IMR-90 (cell line): ENCODE measurements around the gene ABCB9. TPM values are rescaled to one million over a fixed set of nuclear protein-coding genes. Genes with fewer than 3 reads are reported as not detected.

Experiments used
- ATAC-seq: fragments of 200-7000 bp; cut with Tn5 transposase; 2 replicates; pipeline ENCODE4 v1.9.1; 2020; ENCODE audit warnings: low read depth, mild to moderate bottlenecking, moderate library complexity
- BruUV-seq: library from RNA; stranded (reverse); fragments of 400-500 nt; replicated peaks from 2 replicates; lab custom pipeline; 2021; lab: Mats Ljungman, UMichigan
- CTCF ChIA-PET: fragments of 300-600 bp; formaldehyde crosslinking; extraction: SDS; loops from one replicate; lab custom pipeline; 2021; ENCODE audit warnings: antibody characterized with exemption; lab: Yijun Ruan, JAX
- POLR2A ChIA-PET: fragments of 300-600 bp; sonication (Branson Sonifier 250); formaldehyde crosslinking; loops from one replicate; lab custom pipeline; 2022; ENCODE audit warnings: antibody characterized with exemption; ENCODE audit not compliant: unreplicated experiment; lab: Charles Lee
- DNase-seq: peaks from one replicate; pipeline ENCODE4 v3.0.0; 2013
- H2AFZ ChIP-seq: replicated peaks from 2 replicates; pipeline ENCODE3; 2013; ENCODE audit warnings: low read length, mild to moderate bottlenecking; ENCODE audit not compliant: poor library complexity
- H2AK5ac ChIP-seq: 2 replicates; pipeline ENCODE4 v1.6.1; 2013; ENCODE audit warnings: low read depth, low read length, inconsistent platforms
- H2AK9ac ChIP-seq: replicated peaks from 2 replicates; pipeline ENCODE3; 2013; ENCODE audit warnings: mild to moderate bottlenecking, low read depth, low read length, moderate library complexity; ENCODE audit not compliant: poor library complexity
- H2BK120ac ChIP-seq: 2 replicates; pipeline ENCODE4 v1.6.1; 2013; ENCODE audit warnings: low read depth, low read length, inconsistent platforms
- H2BK15ac ChIP-seq: 3 replicates; pipeline ENCODE4 v1.6.1; 2013; ENCODE audit warnings: low read depth, low read length, inconsistent platforms
- H2BK20ac ChIP-seq: 2 replicates; pipeline ENCODE4 v1.6.1; 2013; ENCODE audit warnings: low read depth, mild to moderate bottlenecking, inconsistent platforms, low read length, moderate library complexity
- H2BK5ac ChIP-seq: 2 replicates; pipeline ENCODE4 v1.6.1; 2013; ENCODE audit warnings: mild to moderate bottlenecking, low read depth, low read length, inconsistent platforms; ENCODE audit not compliant: poor library complexity, severe bottlenecking
- H3K14ac ChIP-seq: replicated peaks from 2 replicates; pipeline ENCODE4 v1.6.1; 2013; ENCODE audit warnings: low read depth, low read length, inconsistent platforms
- H3K18ac ChIP-seq: 2 replicates; pipeline ENCODE4 v1.6.1; 2013; ENCODE audit warnings: low read depth, low read length, control low read depth
- H3K23ac ChIP-seq: 2 replicates; pipeline ENCODE4 v1.6.1; 2013; ENCODE audit warnings: low read depth, low read length, inconsistent platforms
- H3K27ac ChIP-seq: 2 replicates; pipeline ENCODE4 v1.5.1; 2013; ENCODE audit warnings: mild to moderate bottlenecking, control low read depth, low read length; ENCODE audit not compliant: insufficient read depth
- H3K27me3 ChIP-seq: 2 replicates; pipeline ENCODE4 v1.6.1; 2013; ENCODE audit warnings: low read length; ENCODE audit not compliant: control insufficient read depth, insufficient read depth
- H3K36me3 ChIP-seq: 2 replicates; pipeline ENCODE4 v1.6.1; 2013; ENCODE audit warnings: low read length, mixed read lengths; ENCODE audit not compliant: control insufficient read depth, insufficient read depth
- H3K4ac ChIP-seq: 2 replicates; pipeline ENCODE4 v1.6.1; 2013; ENCODE audit warnings: low read depth, low read length, inconsistent platforms
- H3K4me1 ChIP-seq: 2 replicates; pipeline ENCODE4 v1.6.1; 2013; ENCODE audit warnings: low read length, mixed read lengths; ENCODE audit not compliant: control insufficient read depth, insufficient read depth
- H3K4me2 ChIP-seq: 2 replicates; pipeline ENCODE4 v1.6.1; 2013; ENCODE audit warnings: low read depth, mild to moderate bottlenecking, control low read depth, low read length, moderate library complexity
- H3K4me3 ChIP-seq: 2 replicates; pipeline ENCODE4 v1.5.1; 2013; ENCODE audit warnings: low read depth, mild to moderate bottlenecking, control low read depth, low read length, moderate library complexity; ENCODE audit not compliant: insufficient read depth
- H3K56ac ChIP-seq: 2 replicates; pipeline ENCODE4 v1.6.1; 2013; ENCODE audit warnings: low read length, inconsistent platforms; ENCODE audit not compliant: insufficient read depth; ENCODE audit errors: extremely low read depth
- H3K79me1 ChIP-seq, 2 experiments: 2 replicates each; pipeline ENCODE4 v1.6.1; 2013; ENCODE audit warnings: low read length in 2 of 2, inconsistent platforms in 1 of 2, low read depth in 1 of 2
- H3K9ac ChIP-seq: 2 replicates; pipeline ENCODE4 v1.6.1; 2013; ENCODE audit warnings: low read depth, low read length, control low read depth
- H3K9me1 ChIP-seq: 2 replicates; pipeline ENCODE4 v1.6.1; 2013; ENCODE audit warnings: low read length, inconsistent platforms; ENCODE audit not compliant: insufficient read depth
- H3K9me3 ChIP-seq: 2 replicates; pipeline ENCODE4 v1.6.1; 2013; ENCODE audit warnings: low read length; ENCODE audit not compliant: control insufficient read depth, insufficient read depth
- H4K20me1 ChIP-seq: 2 replicates; pipeline ENCODE4 v1.6.1; 2013; ENCODE audit warnings: low read length, inconsistent platforms; ENCODE audit not compliant: insufficient read depth
- H4K5ac ChIP-seq: 2 replicates; pipeline ENCODE4 v1.6.1; 2013; ENCODE audit warnings: mild to moderate bottlenecking, low read depth, low read length, control low read depth
- H4K8ac ChIP-seq, 2 experiments: 2 replicates each; pipeline ENCODE4 v1.6.1; 2013; ENCODE audit warnings: low read depth in 2 of 2, low read length in 2 of 2, control low read depth in 1 of 2, inconsistent platforms in 1 of 2
- H4K91ac ChIP-seq: 2 replicates; pipeline ENCODE4 v1.6.1; 2013; ENCODE audit warnings: low read depth, low read length, inconsistent platforms; ENCODE audit not compliant: insufficient read depth
- BHLHE40 ChIP-seq: fragments of 150-350 bp; IDR thresholded peaks from 2 replicates; pipeline ENCODE4 v1.6.1; 2016; ENCODE audit warnings: mild to moderate bottlenecking, low read depth, low read length
- CEBPB ChIP-seq: IDR thresholded peaks from 2 replicates; pipeline ENCODE4 v1.6.1; 2012; ENCODE audit warnings: low read depth, low read length, improper control_type of control experiment
- CHD1 ChIP-seq: IDR thresholded peaks from 2 replicates; pipeline ENCODE4 v1.6.1; 2012; ENCODE audit warnings: low read depth, low read length, improper control_type of control experiment
- CTCF ChIP-seq: conservative IDR thresholded peaks from 2 replicates; pipeline ENCODE4 v1.5.1; 2012; ENCODE audit warnings: mild to moderate bottlenecking, low read depth, low read length, improper control_type of control experiment
- ELK1 ChIP-seq: fragments of 150-350 bp; IDR thresholded peaks from 2 replicates; pipeline ENCODE4 v1.6.1; 2016; ENCODE audit warnings: low read depth, mild to moderate bottlenecking, low read length, moderate library complexity, borderline replicate concordance
- FOS ChIP-seq: fragments of 150-350 bp; IDR thresholded peaks from 2 replicates; pipeline ENCODE4 v1.6.1; 2016; ENCODE audit warnings: low read depth, low read length
- MAFK ChIP-seq: IDR thresholded peaks from 2 replicates; pipeline ENCODE4 v1.6.1; 2012; ENCODE audit warnings: low read depth, low read length, improper control_type of control experiment
- MAZ ChIP-seq: IDR thresholded peaks from 2 replicates; pipeline ENCODE4 v1.6.1; 2012; ENCODE audit warnings: low read depth, mild to moderate bottlenecking, low read length, improper control_type of control experiment, moderate library complexity, borderline replicate concordance
- MXI1 ChIP-seq: IDR thresholded peaks from 2 replicates; pipeline ENCODE4 v1.6.1; 2012; ENCODE audit warnings: low read depth, mild to moderate bottlenecking, low read length, moderate library complexity, borderline replicate concordance
- NFE2L2 ChIP-seq: fragments of 150-350 bp; IDR thresholded peaks from 2 replicates; pipeline ENCODE4 v1.6.1; 2016; ENCODE audit warnings: low read depth, mild to moderate bottlenecking, low read length
- POLR2A ChIP-seq: IDR thresholded peaks from 2 replicates; pipeline ENCODE4 v1.6.1; 2012; ENCODE audit warnings: mild to moderate bottlenecking, low read depth, low read length
- RAD21 ChIP-seq: IDR thresholded peaks from 2 replicates; pipeline ENCODE4 v1.6.1; 2012; ENCODE audit warnings: low read length, improper control_type of control experiment
- RCOR1 ChIP-seq: IDR thresholded peaks from 2 replicates; pipeline ENCODE4 v1.6.1; 2012; ENCODE audit warnings: mild to moderate bottlenecking, low read length, improper control_type of control experiment; ENCODE audit not compliant: insufficient replicate concordance
- RFX5 ChIP-seq: IDR thresholded peaks from 2 replicates; pipeline ENCODE4 v1.8.0; 2012; ENCODE audit warnings: low read depth, mild to moderate bottlenecking, low read length, moderate library complexity
- SMC3 ChIP-seq: fragments of 150-350 bp; IDR thresholded peaks from 2 replicates; pipeline ENCODE4 v1.6.1; 2016; ENCODE audit warnings: low read depth, mild to moderate bottlenecking, antibody characterized with exemption, low read length, moderate library complexity
- USF2 ChIP-seq: fragments of 150-350 bp; IDR thresholded peaks from 2 replicates; pipeline ENCODE4 v1.6.1; 2017; ENCODE audit warnings: mild to moderate bottlenecking, antibody characterized with exemption, low read length, low read depth
- WGBS, 2 experiments: methylation state at CpG; one replicate each; pipeline versions ENCODE4 v1.1.5 to v1.1.7; 2013; ENCODE audit warnings: missing lambda C conversion rate in 2 of 2; ENCODE audit not compliant: insufficient read length in 1 of 2; ENCODE audit errors: extremely low coverage in 2 of 2; 5-methylcytosine and 5-hydroxymethylcytosine counted together
- dilution Hi-C: fragments of 300-500 bp; cut with HindIII; formaldehyde crosslinking; loops from one replicate; pipeline ENCODE4 v1.14.3; 2018; ENCODE audit warnings: low sequenced_read_pairs; ENCODE audit not compliant: unreplicated experiment
- in situ Hi-C: fragments of 300-500 bp; cut with MboI; formaldehyde crosslinking; loops from 3 replicates; pipeline ENCODE4 v1.14.3; 2019; ENCODE audit warnings: low sequenced_read_pairs, inconsistent platforms, mixed read lengths
- intact Hi-C: fragments of 100-400 bp; cut with micrococcal nuclease; formaldehyde crosslinking; loops from 2 replicates; pipeline ENCODE4 v1.10.0; 2022
- polyA plus RNA-seq, 3 experiments: library from polyadenylated mRNA; depleted of rRNA; stranded (reverse); fragments of >200 nt; gene quantifications; 2 replicates each; pipeline ENCODE4 v1.2.3, GENCODE V29; 2012; ENCODE audit warnings: low replicate concordance in 1 of 3
- total RNA-seq: library from RNA; depleted of rRNA; stranded (reverse); fragments of >200 nt; gene quantifications from 2 replicates; pipeline ENCODE4 v1.2.3, GENCODE V29; 2012

The ABCB9 gene
- total and polyA plus RNA-seq, 2 of the 4 experiments (the other 2 are of a cell fraction), result 5.6 to 8.3 TPM

- no peak overlapping the region for H2BK20ac ChIP-seq
- no peaks in the 10 kb centered on the region for H3K9me1 ChIP-seq
- no peak overlapping the region for H2BK15ac ChIP-seq
- no peak overlapping the region for H2BK5ac ChIP-seq
- no peak overlapping the region for H3K14ac ChIP-seq
- H2AK9ac ChIP-seq, result no peak overlapping the region
- H3K9me3 ChIP-seq, result no peaks in the 10 kb centered on the region
- dilution Hi-C loops (no loop called here), intact Hi-C loops (no loop called here), in situ Hi-C loops (no loop called here)
- H2BK120ac ChIP-seq, result no peak overlapping the region
- no peak overlapping the region for H2AK5ac ChIP-seq
- no peak overlapping the region for H2AFZ ChIP-seq
- H3K36me3 ChIP-seq, result peaks cover 2% of the 10 kb centered on the region
- TF ChIP-seq BHLHE40 (no peak), MXI1 (no peak), MAZ (no peak), POLR2A (no peak), CHD1 (no peak), FOS (no peak), RFX5 (no peak), MAFK (no peak), CTCF (no peak), RCOR1 (no peak), NFE2L2 (no peak), SMC3 (no peak), CEBPB (no peak), RAD21 (no peak), USF2 (no peak), ELK1 (no peak)
- no CpG with 5 or more reads among the region's 14 CpGs for WGBS, 2 experiments
- no peak overlapping the region for H4K5ac ChIP-seq
- no peak overlapping the region for H3K9ac ChIP-seq
- no peak overlapping the region for H3K56ac ChIP-seq
- ATAC-seq (no peak), DNase-seq (no peak)
- no peak overlapping the region for H4K8ac ChIP-seq
- CTCF ChIA-PET, result no interaction called here
- no peak overlapping the region for H3K27ac ChIP-seq
- no TSS peak for BruUV-seq
- no peak overlapping the region for H4K91ac ChIP-seq
- H3K4ac ChIP-seq, result no peak overlapping the region
- H4K20me1 ChIP-seq, result no peaks in the 10 kb centered on the region
- no peak overlapping the region for H3K4me3 ChIP-seq
- H3K18ac ChIP-seq, result no peak overlapping the region
- H3K27me3 ChIP-seq, result no peaks in the 10 kb centered on the region
- H3K4me1 ChIP-seq, result no peaks in the 10 kb centered on the region
- no peaks in the 10 kb centered on the region for H3K79me1 ChIP-seq
- H3K23ac ChIP-seq, result no peak overlapping the region
- POLR2A ChIA-PET, result no interaction called here
- H3K4me2 ChIP-seq, result no peak overlapping the region
Observed at GRCh38 chr12:122929148-122929538, 37.1 kb downstream of the ABCB9 start.
